GM18907 (cell line): Measurements from ENCODE around the gene AK4.
A peak's percentile ranks its signal among the peaks of the same experiment; 100 is the strongest.
"Not testable (repeated sequence)": the region's sequence is repeated elsewhere in the genome, so short reads cannot be mapped to it uniquely, and the experiment has no call there.

ENCODE experiments used
- ATAC-seq: cut with Tn5 transposase; IDR thresholded peaks from one replicate; pipeline ENCODE4 v1.9.1; 2021; ENCODE audit warnings: mild to moderate bottlenecking, moderate library complexity; ENCODE audit not compliant: unreplicated experiment

The AK4 gene

GRCh38 chr1:65210325-65210724, 62.3 kb downstream of the AK4 start:
- ATAC-seq, result no peak

GRCh38 chr1:65211331-65211730, 63.3 kb downstream of the AK4 start:
- no peak for ATAC-seq

GRCh38 chr1:65213271-65214023, 65.4 kb downstream of the AK4 start:
- no peak for ATAC-seq

- ATAC-seq, result no peak
These were observed 66.5 kb downstream of the AK4 start for GRCh38 chr1:65214340-65215027.

- ATAC-seq, result no peak
These were observed 69.0 kb downstream of the AK4 start for GRCh38 chr1:65216989-65217388.

GRCh38 chr1:65221638-65222339, 73.8 kb downstream of the AK4 start:
- ATAC-seq, result no peak

- ATAC-seq, result no peak
These were observed 74.4 kb downstream of the AK4 start for GRCh38 chr1:65222340-65222940.

GRCh38 chr1:65224681-65225091, 76.7 kb downstream of the AK4 start:
- ATAC-seq, result no peak

GRCh38 chr1:65225179-65225578, 77.2 kb downstream of the AK4 start:
- no peak for ATAC-seq

GRCh38 chr1:65229201-65229600, 81.2 kb downstream of the AK4 start:
- no peak for ATAC-seq

- ATAC-seq, result no peak
These were observed 81.8 kb downstream of the AK4 start for GRCh38 chr1:65229754-65230339.

- peak; percentile 80 for ATAC-seq
These were observed 82.9 kb downstream of the AK4 start for GRCh38 chr1:65230731-65231481.

GRCh38 chr1:65231718-65232330, 83.8 kb downstream of the AK4 start:
- no peak for ATAC-seq

GRCh38 chr1:65232461-65232990, 84.5 kb downstream of the AK4 start:
- ATAC-seq, result no peak

- no peak for ATAC-seq
These were observed 85.8 kb downstream of the AK4 start for GRCh38 chr1:65233782-65234181.

GRCh38 chr1:65235867-65236805, 88.1 kb downstream of the AK4 start:
- no peak for ATAC-seq

- ATAC-seq, result not testable (repeated sequence)
These were observed 89.1 kb downstream of the AK4 start for GRCh38 chr1:65237088-65237487.

- no peak for ATAC-seq
These were observed 89.5 kb downstream of the AK4 start for GRCh38 chr1:65237503-65237902.

- no peak for ATAC-seq
These were observed 90.0 kb downstream of the AK4 start for GRCh38 chr1:65238010-65238409.
